Stomach smooth muscle (tissue), 2 donors: ENCODE results near the gene GRID2.
"Not testable (repeated sequence)": the region's sequence is repeated elsewhere in the genome, so short reads cannot be mapped to it uniquely, and the experiment has no call there.

Source experiments
- H3K27ac ChIP-seq: one replicate; pipeline ENCODE4 v1.7.0; 2013; ENCODE audit warnings: mild to moderate bottlenecking, low read length, inconsistent platforms
- H3K27me3 ChIP-seq, 2 donors: one replicate each; pipeline ENCODE4 v1.7.0; 2013; ENCODE audit warnings: low read length in 2 of 2; ENCODE audit not compliant: insufficient read depth in 2 of 2, control insufficient read depth in 1 of 2
- H3K36me3 ChIP-seq, 2 donors: one replicate each; pipeline ENCODE4 v1.7.0; 2013; ENCODE audit warnings: low read length in 2 of 2; ENCODE audit not compliant: control insufficient read depth in 2 of 2, insufficient read depth in 2 of 2
- H3K4me1 ChIP-seq: one replicate; pipeline ENCODE4 v1.7.0; 2013; ENCODE audit warnings: low read length; ENCODE audit not compliant: control insufficient read depth, insufficient read depth
- H3K4me3 ChIP-seq, 2 donors: one replicate each; pipeline ENCODE4 v1.7.0; 2013; ENCODE audit warnings: low read length in 2 of 2
- H3K9ac ChIP-seq, 2 donors: one replicate each; pipeline ENCODE4 v1.7.0; 2013; ENCODE audit warnings: low read length in 2 of 2, mild to moderate bottlenecking in 1 of 2
- H3K9me3 ChIP-seq, 2 donors: one replicate each; pipeline ENCODE4 v1.7.0; 2013; ENCODE audit warnings: low read length in 2 of 2; ENCODE audit not compliant: control insufficient read depth in 2 of 2
- donor health status: healthy.
- donor health status: Pancreatic carcinoma.

GRID2 gene

GRCh38 chr4:93659629-93660028, 1355.9 kb downstream of the GRID2 start:
- Histone ChIP-seq H3K4me3 (no peak overlapping the region), H3K9me3 (no peaks in the 10 kb centered on the region), H3K4me1 (no peaks in the 10 kb centered on the region), H3K36me3 (no peaks in the 10 kb centered on the region), H3K27ac (no peak overlapping the region), H3K9ac (no peak overlapping the region), H3K27me3 (no peaks in the 10 kb centered on the region)

- Histone ChIP-seq H3K4me1 (no peaks in the 10 kb centered on the region), H3K9me3 (no peaks in the 10 kb centered on the region), H3K9ac (no peak overlapping the region), H3K27me3 (no peaks in the 10 kb centered on the region), H3K4me3 (no peak overlapping the region), H3K36me3 (no peaks in the 10 kb centered on the region), H3K27ac (no peak overlapping the region)
Measured at GRCh38 chr4:93660036-93660435, 1356.3 kb downstream of the GRID2 start.

GRCh38 chr4:93670434-93670833, 1366.7 kb downstream of the GRID2 start:
- no peak overlapping the region for H3K27ac ChIP-seq
- no peaks in the 10 kb centered on the region for H3K36me3 ChIP-seq
- H3K9ac ChIP-seq: no peak overlapping the region
- H3K4me3 ChIP-seq: no peak overlapping the region
- no peaks in the 10 kb centered on the region for H3K9me3 ChIP-seq
- H3K4me1 ChIP-seq: no peaks in the 10 kb centered on the region
- H3K27me3 ChIP-seq: no peaks in the 10 kb centered on the region

GRCh38 chr4:93671093-93671492, 1367.3 kb downstream of the GRID2 start:
- Histone ChIP-seq H3K9ac (no peak overlapping the region), H3K4me3 (no peak overlapping the region), H3K9me3 (no peaks in the 10 kb centered on the region), H3K27ac (no peak overlapping the region), H3K4me1 (no peaks in the 10 kb centered on the region), H3K27me3 (no peaks in the 10 kb centered on the region), H3K36me3 (no peaks in the 10 kb centered on the region)

GRCh38 chr4:93676937-93677336, 1373.2 kb downstream of the GRID2 start:
- H3K4me1 ChIP-seq, H3K36me3 ChIP-seq, H3K27ac ChIP-seq, H3K27me3 ChIP-seq, H3K4me3 ChIP-seq, H3K9me3 ChIP-seq, H3K9ac ChIP-seq: not testable (repeated sequence)

- Histone ChIP-seq H3K36me3 (no peaks in the 10 kb centered on the region), H3K27me3 (no peaks in the 10 kb centered on the region), H3K27ac (no peak overlapping the region), H3K9me3 (no peaks in the 10 kb centered on the region), H3K9ac (no peak overlapping the region), H3K4me3 (no peak overlapping the region), H3K4me1 (no peaks in the 10 kb centered on the region)
Measured at GRCh38 chr4:93684571-93684970, 1380.8 kb downstream of the GRID2 start.

GRCh38 chr4:93687304-93687703, 1383.5 kb downstream of the GRID2 start:
- Histone ChIP-seq H3K4me1 (no peaks in the 10 kb centered on the region), H3K27me3 (no peaks in the 10 kb centered on the region), H3K9me3 (no peaks in the 10 kb centered on the region), H3K27ac (no peak overlapping the region), H3K9ac (no peak overlapping the region), H3K36me3 (no peaks in the 10 kb centered on the region), H3K4me3 (no peak overlapping the region)

- Histone ChIP-seq H3K9me3 (no peaks in the 10 kb centered on the region), H3K4me1 (no peaks in the 10 kb centered on the region), H3K9ac (no peak overlapping the region), H3K27ac (no peak overlapping the region), H3K27me3 (no peaks in the 10 kb centered on the region), H3K4me3 (no peak overlapping the region), H3K36me3 (no peaks in the 10 kb centered on the region)
Measured at GRCh38 chr4:93688978-93689377, 1385.2 kb downstream of the GRID2 start.

- Histone ChIP-seq H3K27ac (no peak overlapping the region), H3K4me1 (no peaks in the 10 kb centered on the region), H3K36me3 (no peaks in the 10 kb centered on the region), H3K27me3 (no peaks in the 10 kb centered on the region), H3K9ac (no peak overlapping the region), H3K4me3 (no peak overlapping the region), H3K9me3 (no peaks in the 10 kb centered on the region)
Measured at GRCh38 chr4:93693141-93693540, 1389.4 kb downstream of the GRID2 start.

- Histone ChIP-seq H3K36me3 (no peaks in the 10 kb centered on the region), H3K27ac (no peak overlapping the region), H3K9ac (no peak overlapping the region), H3K27me3 (no peaks in the 10 kb centered on the region), H3K4me1 (no peaks in the 10 kb centered on the region), H3K9me3 (no peaks in the 10 kb centered on the region), H3K4me3 (no peak overlapping the region)
Measured at GRCh38 chr4:93698686-93699085, 1394.9 kb downstream of the GRID2 start.

- Histone ChIP-seq H3K27me3 (no peaks in the 10 kb centered on the region), H3K4me1 (no peaks in the 10 kb centered on the region), H3K9me3 (no peaks in the 10 kb centered on the region), H3K36me3 (no peaks in the 10 kb centered on the region), H3K4me3 (no peak overlapping the region), H3K27ac (no peak overlapping the region), H3K9ac (no peak overlapping the region)
Measured at GRCh38 chr4:93700571-93700970, 1396.8 kb downstream of the GRID2 start.
